Measurements from ENCODE around the gene RASSF8. TPM values are rescaled to one million over a fixed set of nuclear protein-coding genes. Genes with fewer than 3 reads are reported as not detected.

The RASSF8 gene
- total and polyA plus RNA-seq, 9 of the 15 experiments (the other 6 are each of a cell fraction or from before 2014, with no cell fraction given), result 0.01 to 0.36 (median 0.12) TPM; not detected in 1

DNA sequence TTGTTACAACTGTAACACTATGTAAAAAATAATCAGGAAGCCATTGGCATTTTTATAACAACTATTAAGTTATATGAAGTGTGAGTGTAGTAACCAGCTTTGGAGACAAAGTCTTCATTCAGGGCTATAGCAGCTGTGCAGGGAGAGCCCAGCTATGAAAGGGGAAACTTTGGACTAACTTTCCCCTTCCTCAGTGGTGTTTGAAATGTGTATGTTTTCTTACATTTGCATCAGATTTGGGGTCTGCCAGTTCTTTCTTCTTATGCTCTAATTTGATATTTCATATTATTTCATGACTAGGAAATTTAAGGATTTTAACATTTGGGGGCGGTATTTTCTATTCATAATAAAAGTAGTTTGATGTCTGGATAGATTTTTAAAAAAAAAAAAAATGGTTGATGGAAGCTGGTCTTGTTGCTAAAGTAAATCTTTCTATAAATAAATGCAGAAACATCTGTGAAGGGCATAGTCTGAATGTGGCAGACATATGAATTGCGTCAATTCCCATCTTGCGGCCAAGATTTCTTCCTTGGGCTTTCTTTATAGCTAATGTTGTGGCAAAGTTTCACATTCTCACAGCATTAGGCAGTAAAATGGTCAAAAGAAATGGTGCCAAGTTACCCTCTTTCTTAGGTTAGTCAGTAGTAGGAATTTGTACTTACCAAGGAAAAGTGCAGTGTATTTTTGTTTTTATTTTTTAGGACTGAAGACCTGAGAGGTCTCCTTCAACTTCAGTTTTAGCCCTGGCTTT, 35.6 kb downstream of the RASSF8 start (continued):
- TF ChIP-seq, protein P1, sequence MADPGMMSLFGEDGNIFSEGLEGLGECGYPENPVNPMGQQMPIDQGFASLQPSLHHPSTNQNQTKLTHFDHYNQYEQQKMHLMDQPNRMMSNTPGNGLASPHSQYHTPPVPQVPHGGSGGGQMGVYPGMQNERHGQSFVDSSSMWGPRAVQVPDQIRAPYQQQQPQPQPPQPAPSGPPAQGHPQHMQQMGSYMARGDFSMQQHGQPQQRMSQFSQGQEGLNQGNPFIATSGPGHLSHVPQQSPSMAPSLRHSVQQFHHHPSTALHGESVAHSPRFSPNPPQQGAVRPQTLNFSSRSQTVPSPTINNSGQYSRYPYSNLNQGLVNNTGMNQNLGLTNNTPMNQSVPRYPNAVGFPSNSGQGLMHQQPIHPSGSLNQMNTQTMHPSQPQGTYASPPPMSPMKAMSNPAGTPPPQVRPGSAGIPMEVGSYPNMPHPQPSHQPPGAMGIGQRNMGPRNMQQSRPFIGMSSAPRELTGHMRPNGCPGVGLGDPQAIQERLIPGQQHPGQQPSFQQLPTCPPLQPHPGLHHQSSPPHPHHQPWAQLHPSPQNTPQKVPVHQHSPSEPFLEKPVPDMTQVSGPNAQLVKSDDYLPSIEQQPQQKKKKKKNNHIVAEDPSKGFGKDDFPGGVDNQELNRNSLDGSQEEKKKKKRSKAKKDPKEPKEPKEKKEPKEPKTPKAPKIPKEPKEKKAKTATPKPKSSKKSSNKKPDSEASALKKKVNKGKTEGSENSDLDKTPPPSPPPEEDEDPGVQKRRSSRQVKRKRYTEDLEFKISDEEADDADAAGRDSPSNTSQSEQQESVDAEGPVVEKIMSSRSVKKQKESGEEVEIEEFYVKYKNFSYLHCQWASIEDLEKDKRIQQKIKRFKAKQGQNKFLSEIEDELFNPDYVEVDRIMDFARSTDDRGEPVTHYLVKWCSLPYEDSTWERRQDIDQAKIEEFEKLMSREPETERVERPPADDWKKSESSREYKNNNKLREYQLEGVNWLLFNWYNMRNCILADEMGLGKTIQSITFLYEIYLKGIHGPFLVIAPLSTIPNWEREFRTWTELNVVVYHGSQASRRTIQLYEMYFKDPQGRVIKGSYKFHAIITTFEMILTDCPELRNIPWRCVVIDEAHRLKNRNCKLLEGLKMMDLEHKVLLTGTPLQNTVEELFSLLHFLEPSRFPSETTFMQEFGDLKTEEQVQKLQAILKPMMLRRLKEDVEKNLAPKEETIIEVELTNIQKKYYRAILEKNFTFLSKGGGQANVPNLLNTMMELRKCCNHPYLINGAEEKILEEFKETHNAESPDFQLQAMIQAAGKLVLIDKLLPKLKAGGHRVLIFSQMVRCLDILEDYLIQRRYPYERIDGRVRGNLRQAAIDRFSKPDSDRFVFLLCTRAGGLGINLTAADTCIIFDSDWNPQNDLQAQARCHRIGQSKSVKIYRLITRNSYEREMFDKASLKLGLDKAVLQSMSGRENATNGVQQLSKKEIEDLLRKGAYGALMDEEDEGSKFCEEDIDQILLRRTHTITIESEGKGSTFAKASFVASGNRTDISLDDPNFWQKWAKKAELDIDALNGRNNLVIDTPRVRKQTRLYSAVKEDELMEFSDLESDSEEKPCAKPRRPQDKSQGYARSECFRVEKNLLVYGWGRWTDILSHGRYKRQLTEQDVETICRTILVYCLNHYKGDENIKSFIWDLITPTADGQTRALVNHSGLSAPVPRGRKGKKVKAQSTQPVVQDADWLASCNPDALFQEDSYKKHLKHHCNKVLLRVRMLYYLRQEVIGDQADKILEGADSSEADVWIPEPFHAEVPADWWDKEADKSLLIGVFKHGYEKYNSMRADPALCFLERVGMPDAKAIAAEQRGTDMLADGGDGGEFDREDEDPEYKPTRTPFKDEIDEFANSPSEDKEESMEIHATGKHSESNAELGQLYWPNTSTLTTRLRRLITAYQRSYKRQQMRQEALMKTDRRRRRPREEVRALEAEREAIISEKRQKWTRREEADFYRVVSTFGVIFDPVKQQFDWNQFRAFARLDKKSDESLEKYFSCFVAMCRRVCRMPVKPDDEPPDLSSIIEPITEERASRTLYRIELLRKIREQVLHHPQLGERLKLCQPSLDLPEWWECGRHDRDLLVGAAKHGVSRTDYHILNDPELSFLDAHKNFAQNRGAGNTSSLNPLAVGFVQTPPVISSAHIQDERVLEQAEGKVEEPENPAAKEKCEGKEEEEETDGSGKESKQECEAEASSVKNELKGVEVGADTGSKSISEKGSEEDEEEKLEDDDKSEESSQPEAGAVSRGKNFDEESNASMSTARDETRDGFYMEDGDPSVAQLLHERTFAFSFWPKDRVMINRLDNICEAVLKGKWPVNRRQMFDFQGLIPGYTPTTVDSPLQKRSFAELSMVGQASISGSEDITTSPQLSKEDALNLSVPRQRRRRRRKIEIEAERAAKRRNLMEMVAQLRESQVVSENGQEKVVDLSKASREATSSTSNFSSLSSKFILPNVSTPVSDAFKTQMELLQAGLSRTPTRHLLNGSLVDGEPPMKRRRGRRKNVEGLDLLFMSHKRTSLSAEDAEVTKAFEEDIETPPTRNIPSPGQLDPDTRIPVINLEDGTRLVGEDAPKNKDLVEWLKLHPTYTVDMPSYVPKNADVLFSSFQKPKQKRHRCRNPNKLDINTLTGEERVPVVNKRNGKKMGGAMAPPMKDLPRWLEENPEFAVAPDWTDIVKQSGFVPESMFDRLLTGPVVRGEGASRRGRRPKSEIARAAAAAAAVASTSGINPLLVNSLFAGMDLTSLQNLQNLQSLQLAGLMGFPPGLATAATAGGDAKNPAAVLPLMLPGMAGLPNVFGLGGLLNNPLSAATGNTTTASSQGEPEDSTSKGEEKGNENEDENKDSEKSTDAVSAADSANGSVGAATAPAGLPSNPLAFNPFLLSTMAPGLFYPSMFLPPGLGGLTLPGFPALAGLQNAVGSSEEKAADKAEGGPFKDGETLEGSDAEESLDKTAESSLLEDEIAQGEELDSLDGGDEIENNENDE (IDR thresholded peaks at IDR 0.05; ENCODE audit: low read depth, low read length), result no peak
